Esophagus muscularis mucosa (tissue), 3 donors: ENCODE measurements around the gene CEACAM21.

Experiments used
- EP300 ChIP-seq: sonication (generic); formaldehyde crosslinking; IDR thresholded peaks from one replicate; pipeline ENCODE4 v1.6.1; 2017; ENCODE audit warnings: antibody characterized with exemption
- TF ChIP-seq, protein P1 (sequence below), 3 experiments: fragments of 200-600 bp in 2 of 3; fragments of 450-650 bp in 1 of 3; sonication (generic) in 2 of 3; IDR thresholded peaks; one replicate each; pipeline ENCODE4 v1.5.1; 2017 to 2019; ENCODE audit warnings: antibody characterized with exemption in 3 of 3, mild to moderate bottlenecking in 2 of 3, moderate library complexity in 1 of 3

DNA sequence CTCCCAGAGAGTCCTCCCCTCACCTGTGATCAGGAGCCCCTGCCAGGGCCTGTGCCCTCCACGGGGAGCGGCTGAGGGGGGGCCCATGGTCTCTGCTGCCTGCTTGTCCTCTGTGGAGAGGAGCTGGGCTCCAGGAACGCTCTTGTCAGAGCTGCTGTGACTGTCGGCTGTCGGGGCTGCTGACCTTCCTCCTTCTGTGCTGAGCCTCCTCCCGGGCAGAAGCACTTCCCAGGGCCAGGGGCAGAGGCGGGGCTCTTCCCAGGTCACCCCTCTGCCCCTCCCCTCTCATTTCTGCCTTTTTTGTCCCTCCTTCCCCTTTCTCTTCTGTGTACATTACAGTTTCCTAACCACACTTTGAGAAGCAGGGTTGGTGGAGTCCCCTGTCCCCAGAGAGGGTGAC, 50.9 kb downstream of the CEACAM21 start, which contains the start of gene CEACAM4:
- TF ChIP-seq, protein P1, sequence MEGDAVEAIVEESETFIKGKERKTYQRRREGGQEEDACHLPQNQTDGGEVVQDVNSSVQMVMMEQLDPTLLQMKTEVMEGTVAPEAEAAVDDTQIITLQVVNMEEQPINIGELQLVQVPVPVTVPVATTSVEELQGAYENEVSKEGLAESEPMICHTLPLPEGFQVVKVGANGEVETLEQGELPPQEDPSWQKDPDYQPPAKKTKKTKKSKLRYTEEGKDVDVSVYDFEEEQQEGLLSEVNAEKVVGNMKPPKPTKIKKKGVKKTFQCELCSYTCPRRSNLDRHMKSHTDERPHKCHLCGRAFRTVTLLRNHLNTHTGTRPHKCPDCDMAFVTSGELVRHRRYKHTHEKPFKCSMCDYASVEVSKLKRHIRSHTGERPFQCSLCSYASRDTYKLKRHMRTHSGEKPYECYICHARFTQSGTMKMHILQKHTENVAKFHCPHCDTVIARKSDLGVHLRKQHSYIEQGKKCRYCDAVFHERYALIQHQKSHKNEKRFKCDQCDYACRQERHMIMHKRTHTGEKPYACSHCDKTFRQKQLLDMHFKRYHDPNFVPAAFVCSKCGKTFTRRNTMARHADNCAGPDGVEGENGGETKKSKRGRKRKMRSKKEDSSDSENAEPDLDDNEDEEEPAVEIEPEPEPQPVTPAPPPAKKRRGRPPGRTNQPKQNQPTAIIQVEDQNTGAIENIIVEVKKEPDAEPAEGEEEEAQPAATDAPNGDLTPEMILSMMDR (IDR thresholded peaks at IDR 0.05): no peak
- TF ChIP-seq EP300: no peak
